Uterus (tissue), 2 donors: ENCODE data around the gene ATP23.

Experiments used
- CTCF ChIP-seq, 4 experiments: fragments of 200-600 bp in 2 of 4; fragments of 450-650 bp in 2 of 4; sonication (generic) in 2 of 4; IDR thresholded peaks; one replicate each; pipeline ENCODE4 v1.5.1; 2016 to 2019; ENCODE audit warnings: antibody characterized with exemption in 4 of 4, mild to moderate bottlenecking in 2 of 4, moderate library complexity in 1 of 4
- POLR2A ChIP-seq, 2 donors: fragments of 450-650 bp; IDR thresholded peaks; one replicate each; pipeline ENCODE4 v1.6.1; 2016; ENCODE audit warnings: antibody characterized with exemption in 2 of 2, mild to moderate bottlenecking in 1 of 2, moderate library complexity in 1 of 2

- no peak for TF ChIP-seq CTCF (IDR thresholded peaks at IDR 0.05)
- no peak for TF ChIP-seq POLR2A (IDR thresholded peaks at IDR 0.05)
Measured at GRCh38 chr12:57998251-57998650, 56.9 kb downstream of the ATP23 start.
